SK-MEL-5 (cell line): ENCODE measurements around the gene FITM2. TPM values are rescaled to one million over a fixed set of nuclear protein-coding genes. Genes with fewer than 3 reads are reported as not detected.
"Not testable (repeated sequence)": the region's sequence is repeated elsewhere in the genome, so short reads cannot be mapped to it uniquely, and the experiment has no call there.

Experiments used
- DNase-seq: peaks from one replicate; pipeline ENCODE4 v3.0.0-alpha.2; 2016; ENCODE audit warnings: low read depth, low spot score
- in situ Hi-C: cut with HindIII; loops from 2 replicates; pipeline ENCODE4 v1.10.0; 2016; ENCODE audit warnings: low sequenced_read_pairs, high pct_unique_total_duplicates, low pct_unique_long_range_greater_than_20kb
- polyA plus RNA-seq, 2 experiments: library from polyadenylated mRNA; depleted of rRNA; stranded (reverse); fragments of >200 nt; gene quantifications; 2 replicates each; pipeline ENCODE4 v1.2.3, GENCODE V29; 2015
- total RNA-seq: library from RNA; depleted of rRNA; stranded (reverse); fragments of >200 nt; shearing (Covaris generic); gene quantifications from 2 replicates; pipeline ENCODE4 v1.2.3, GENCODE V29; 2014; rRNA removed

Gene FITM2, protein sequence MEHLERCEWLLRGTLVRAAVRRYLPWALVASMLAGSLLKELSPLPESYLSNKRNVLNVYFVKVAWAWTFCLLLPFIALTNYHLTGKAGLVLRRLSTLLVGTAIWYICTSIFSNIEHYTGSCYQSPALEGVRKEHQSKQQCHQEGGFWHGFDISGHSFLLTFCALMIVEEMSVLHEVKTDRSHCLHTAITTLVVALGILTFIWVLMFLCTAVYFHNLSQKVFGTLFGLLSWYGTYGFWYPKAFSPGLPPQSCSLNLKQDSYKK
- total RNA-seq: 20.0 and 20.9 TPM in 2 replicates
- 16.3 and 19.1 TPM in 2 replicates for polyA plus RNA-seq (2015; cell fraction: cytosol; rRNA removed)
- 7.8 and 11.0 TPM in 2 replicates for polyA plus RNA-seq (2015; cell fraction: nucleus; rRNA removed)

DNA sequence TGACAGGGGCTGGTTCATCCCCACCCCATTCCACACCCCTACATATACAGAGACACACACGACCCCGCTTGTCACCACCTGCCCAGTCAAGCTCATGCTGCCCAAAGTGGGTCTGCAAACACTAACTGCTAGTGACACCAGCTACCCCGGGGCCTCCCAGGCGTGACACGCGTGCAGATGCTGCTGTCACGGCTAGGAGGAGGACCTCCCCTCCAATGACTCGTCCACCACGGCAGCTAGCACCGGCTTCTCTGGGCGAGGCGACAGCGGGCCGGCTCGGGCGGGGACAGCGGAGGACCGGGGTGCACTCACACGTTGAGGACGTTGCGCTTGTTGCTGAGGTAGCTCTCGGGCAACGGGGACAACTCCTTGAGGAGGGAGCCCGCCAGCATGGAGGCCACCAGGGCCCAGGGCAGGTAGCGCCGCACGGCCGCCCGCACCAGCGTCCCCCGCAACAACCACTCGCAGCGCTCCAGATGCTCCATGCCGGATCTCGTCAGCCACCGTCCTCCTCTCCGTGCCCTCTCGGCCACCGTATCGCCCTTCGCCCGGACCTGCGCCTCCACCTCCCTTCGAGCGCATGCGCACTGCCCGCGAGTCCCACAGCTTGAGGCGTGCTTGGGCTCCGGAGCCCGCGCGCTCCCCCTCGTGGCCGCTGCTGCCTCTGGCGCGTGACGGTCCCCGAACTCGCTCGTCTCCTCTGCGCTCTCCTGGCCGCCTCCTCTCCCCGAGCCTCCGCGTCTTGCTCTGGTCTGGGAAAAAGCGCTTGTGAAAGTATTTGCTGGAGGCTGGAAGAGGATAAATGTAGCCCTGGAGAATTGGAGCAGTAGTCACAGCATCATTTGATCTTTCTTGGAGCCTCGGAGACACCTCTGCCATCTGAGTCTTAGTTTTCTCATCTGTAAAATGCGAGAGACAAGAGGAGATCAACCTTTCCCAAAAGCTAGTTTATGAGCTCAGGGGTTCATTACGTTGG lies at the start of gene FITM2:
Gene FITM2, minus strand, starts transcription at position 539 of the 976 bp plus-strand sequence. Its CDS starts 54 bp downstream, at position 485.
- in situ Hi-C loops: no loop called here

GRCh38 chr20:44360221-44360620 lies 49.2 kb upstream of the FITM2 start:
- no peak for DNase-seq
- in situ Hi-C loops: no loop called here

More for the DNA sequence above, at the start of gene FITM2:
- DNase-seq: peak; percentile 98

DNA sequence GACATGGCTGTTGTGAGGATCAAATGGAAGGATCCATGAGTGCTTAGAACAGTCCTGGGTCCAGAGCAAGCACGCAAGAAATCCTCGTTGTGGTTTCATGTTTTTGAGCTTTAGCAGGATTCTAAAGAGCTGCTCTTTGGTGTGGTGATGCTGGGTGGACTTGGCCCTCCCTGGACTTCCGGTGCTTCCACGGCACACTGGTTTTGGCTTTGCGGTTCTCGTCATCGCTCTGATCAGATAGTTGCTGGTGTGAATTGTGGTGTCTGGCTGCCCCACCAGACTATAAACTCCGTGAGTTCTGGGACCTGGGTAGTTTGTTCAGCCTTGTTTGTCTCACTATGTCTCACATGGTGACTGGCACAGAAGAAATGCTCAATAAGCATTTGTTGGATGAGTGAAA lies 47.8 kb upstream of the FITM2 start:
- DNase-seq: no peak
- in situ Hi-C loops: no loop called here

DNA sequence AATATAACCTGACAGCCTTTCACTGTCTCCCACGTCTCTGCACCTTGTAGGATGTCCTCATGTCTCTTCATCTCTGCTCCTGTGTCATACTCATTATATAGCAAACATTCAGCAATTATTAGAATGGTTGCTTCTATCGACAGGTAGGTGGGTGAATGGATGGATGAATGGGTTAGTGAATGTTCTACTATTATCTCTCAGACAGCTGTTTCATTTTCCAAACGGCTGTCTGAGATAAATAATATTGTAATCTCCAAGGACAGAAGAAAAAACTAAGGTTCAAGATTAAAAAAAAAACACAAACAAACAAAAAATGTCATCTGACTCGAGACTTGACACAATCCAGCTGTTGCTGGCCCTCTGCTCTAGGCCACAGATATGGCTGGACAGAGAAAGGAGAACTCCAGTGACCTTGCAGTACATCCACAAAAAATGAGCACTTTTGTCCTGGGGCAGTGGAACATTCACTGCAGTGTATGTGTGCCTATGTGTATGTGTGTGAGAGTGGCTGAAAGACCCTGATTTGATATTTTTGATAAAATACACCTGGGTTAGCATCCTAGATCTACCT lies 46.6 kb upstream of the FITM2 start:
- DNase-seq: no peak
- in situ Hi-C loops: no loop called here

GRCh38 chr20:44357020-44357419 lies 46.0 kb upstream of the FITM2 start:
- in situ Hi-C loops: no loop called here
- DNase-seq: no peak

- no peak for DNase-seq
- in situ Hi-C loops: no loop called here
Measured at GRCh38 chr20:44356353-44356723, 45.3 kb upstream of the FITM2 start.

DNA sequence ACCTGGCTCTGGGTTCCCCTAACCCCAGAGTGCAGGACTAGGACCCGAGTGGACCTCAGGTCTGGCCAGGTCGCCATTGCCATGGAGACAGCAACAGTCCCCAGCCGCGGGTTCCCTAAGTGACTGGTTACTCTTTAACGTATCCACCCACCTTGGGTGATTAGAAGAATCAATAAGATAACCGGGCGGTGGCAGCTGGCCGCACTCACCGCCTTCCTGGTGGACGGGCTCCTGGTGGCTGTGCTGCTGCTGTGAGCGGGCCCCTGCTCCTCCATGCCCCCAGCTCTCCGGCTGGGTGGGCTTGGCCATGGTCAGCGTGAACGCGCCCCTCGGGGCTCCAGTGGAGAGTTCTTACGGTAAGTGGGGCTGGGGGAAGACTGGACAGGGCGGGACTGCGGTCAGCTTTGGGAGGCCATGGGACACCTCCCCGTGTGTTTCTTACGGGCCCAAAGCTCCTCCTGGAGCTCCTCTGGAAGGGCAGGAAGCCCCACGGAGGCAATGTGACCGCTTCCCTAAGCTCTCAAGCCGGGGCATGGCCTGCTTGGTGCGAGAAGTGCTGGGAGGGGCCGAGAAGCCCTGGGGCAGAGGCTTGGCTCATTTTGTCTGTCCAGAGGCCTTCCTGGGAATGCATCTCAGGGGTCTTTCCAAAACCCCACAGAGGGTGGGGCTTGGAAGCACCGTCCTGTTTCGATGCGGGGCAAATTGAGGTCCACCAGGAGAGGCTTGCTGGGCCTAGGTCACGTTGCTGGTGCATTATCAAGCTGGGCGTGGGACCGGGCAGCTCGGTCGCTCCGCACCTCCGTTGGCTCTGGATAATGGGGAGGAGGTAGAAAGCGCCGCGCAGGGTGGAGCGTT lies 44.7 kb upstream of the FITM2 start, which contains the start of gene HNF4A:
Gene HNF4A, plus strand, starts transcription at position 202 of the 855 bp plus-strand sequence. Its CDS starts 106 bp downstream, at position 308.
- no peak for DNase-seq
- in situ Hi-C loops: no loop called here

DNA sequence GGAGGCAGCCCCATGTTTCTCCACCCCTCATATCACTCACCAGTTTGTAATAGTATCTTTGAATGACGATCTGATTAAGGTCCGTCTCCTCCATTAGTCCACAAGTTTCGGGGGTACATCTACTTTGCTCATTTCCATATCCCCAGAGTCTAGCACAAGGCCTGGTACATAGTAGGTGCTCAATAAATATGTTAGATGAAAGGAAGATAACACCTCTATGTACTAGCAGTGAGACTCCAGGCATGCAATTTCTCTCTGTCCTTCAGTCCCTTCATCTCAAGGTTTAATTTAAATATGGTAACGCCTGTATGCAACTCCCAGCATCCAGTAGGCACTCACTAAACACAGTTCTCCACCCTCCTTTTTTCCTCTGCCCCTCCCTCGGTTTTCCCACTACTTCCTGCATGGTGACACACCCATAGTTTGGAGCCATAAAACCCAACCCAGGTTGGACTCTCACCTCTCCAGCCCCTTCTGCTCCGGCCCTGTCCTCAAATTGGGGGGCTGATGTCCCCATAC lies 44.0 kb upstream of the FITM2 start:
- in situ Hi-C loops: no loop called here
- DNase-seq: no peak

DNA sequence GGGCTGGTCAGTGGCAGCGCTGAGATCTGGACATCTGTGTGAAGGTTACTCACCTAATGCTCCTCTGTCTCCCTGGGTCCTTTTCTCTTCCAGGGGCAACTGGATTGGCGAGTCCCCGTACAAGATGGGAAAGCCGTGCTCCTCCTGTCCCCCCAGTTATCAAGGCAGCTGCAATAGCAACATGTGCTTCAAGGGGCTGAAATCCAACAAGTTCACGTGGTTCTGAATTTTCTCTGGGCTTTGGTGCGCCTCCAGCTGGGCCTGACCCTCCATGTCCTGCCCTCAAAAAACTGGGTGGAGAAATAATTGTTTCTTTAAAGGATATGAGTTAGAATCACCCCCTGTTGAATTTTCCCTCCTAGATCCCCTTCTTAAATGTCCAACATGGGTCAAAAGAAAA lies 39.6 kb upstream of the FITM2 start:
- in situ Hi-C loops: no loop called here
- DNase-seq: no peak

DNA sequence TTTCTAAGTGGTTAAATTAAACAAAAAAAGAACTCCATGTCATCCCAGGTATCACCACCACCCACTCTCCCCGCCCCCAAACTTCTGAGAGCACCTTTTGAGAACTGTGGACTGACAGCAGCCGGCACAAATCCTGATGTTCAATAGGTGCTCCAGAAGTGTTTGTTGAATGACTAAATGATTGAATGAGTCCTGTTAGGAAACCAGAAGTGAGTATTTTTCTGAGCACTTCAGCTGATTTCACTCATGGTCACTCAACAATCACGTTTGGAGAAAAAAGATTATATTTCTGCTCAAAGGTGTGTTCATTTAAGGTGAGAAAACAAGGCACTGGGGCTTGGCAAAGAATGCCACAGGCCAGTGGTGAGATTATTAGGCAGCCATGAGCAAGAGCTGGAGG lies 38.3 kb upstream of the FITM2 start:
- in situ Hi-C loops: no loop called here
- no peak for DNase-seq

DNA sequence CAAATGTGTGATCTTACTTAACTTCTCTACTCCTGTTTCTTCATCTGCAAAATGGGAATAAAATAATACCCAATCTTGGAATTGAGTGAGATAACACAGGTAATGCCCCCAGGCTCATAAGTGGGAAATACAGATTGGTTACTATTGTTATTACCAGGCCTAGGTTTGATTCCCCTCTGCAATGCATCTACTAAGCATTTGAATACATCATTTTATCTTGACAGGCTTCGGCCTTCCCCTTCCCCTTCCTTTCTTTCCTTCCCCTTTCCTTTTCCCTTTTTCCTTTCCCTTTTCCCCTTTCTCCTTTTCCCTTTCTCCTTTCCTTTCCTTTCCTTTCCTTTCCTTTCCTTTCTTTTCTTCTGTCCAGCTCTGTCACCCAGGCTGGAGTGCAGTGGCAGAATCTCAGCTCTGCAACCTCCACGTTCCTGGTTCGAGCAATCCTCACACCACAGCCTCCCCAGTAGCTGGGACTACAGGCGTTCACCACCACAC lies 37.2 kb upstream of the FITM2 start:
- in situ Hi-C loops: no loop called here
- no peak for DNase-seq

- DNase-seq, in situ Hi-C loops: not testable (repeated sequence)
Measured at GRCh38 chr20:44345941-44346340, 34.9 kb upstream of the FITM2 start.

DNA sequence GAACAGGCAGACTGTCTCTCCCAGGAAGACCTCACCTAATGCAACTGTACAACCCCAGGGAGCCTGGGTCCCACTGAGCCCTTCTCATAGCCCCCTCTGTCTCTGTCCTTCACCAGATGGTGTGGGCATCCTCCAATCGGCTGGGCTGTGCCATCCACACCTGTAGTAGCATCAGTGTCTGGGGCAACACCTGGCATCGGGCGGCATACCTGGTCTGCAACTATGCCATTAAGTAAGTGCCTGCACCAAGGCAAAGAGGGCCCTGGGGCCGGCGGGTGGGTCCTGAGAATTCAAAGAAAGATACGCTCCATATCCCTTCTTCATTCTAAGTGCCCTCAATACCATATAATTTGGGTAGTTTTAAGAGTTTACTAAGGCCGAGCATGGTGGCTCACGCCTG lies 34.1 kb upstream of the FITM2 start:
- in situ Hi-C loops: no loop called here
- no peak for DNase-seq

- in situ Hi-C loops: no loop called here
- DNase-seq: no peak
Measured at GRCh38 chr20:44344723-44345122, 33.7 kb upstream of the FITM2 start.

DNA sequence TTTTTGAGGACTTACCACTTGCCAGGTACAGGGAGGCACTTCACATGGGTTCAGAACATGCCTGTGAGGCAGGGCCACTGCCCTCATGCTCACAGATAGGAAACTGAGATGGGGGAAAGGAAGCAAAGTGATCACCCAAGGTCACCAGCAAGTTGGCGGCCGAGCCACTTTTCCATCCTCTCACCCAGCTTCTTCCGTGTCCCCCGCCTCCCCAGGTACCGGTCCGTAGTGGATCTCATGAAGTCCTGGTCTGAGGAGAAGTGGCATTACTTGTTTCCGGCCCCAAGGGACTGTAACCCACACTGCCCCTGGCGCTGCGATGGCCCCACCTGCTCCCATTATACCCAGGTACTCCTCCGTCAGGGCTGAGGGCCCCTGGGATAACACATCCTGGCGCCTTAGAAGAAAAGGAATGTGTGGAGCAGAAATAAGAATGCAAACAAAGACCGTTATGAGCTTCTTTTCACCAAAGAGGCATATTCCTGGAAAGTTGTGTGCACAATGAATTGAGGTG lies 32.2 kb upstream of the FITM2 start:
- no peak for DNase-seq
- in situ Hi-C loops: no loop called here

DNA sequence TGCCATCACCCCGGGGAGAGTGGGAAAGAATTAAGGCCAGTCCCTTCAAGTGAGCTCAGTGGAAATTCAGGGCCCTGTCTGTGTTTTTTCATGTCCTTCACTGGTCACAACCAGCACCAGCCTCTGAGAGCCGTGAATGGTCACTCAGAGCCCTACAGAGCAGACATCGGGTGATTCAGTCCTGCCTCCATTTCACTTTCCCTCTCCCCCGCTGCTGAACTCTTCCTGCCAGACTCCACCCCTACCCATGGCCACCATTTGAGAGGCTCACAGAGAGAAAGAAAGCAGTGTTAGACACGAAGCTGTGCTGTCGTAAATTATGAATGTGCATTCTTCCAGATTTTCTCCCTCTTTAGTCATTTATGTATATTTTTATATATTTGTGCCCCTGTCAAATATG lies 31.2 kb upstream of the FITM2 start:
- in situ Hi-C loops: no loop called here
- DNase-seq: no peak
